H1 (cell line): ENCODE results near the gene PLEKHG5. TPM values are rescaled to one million over a fixed set of nuclear protein-coding genes. Genes with fewer than 3 reads are reported as not detected.

Source experiments
- ATF2 ChIP-seq: IDR thresholded peaks from 2 replicates; pipeline ENCODE4 v1.6.1; 2012; ENCODE audit warnings: low read length, inconsistent platforms
- KDM5A ChIP-seq: fragments of 200-600 bp; IDR thresholded peaks from 2 replicates; pipeline ENCODE4 v1.7.1; 2012; ENCODE audit warnings: mild to moderate bottlenecking, low read length, inconsistent platforms, mixed read lengths
- SIX5 ChIP-seq: IDR thresholded peaks from 2 replicates; pipeline ENCODE4 v1.6.1; 2011; ENCODE audit warnings: mild to moderate bottlenecking, low read depth, low read length
- TAF7 ChIP-seq: optimal IDR thresholded peaks from 2 replicates; pipeline ENCODE3; 2011; ENCODE audit warnings: low read depth, mild to moderate bottlenecking, inconsistent platforms, low read length, moderate library complexity, borderline replicate concordance
- polyA plus RNA-seq, 7 experiments: library from polyadenylated mRNA; depleted of rRNA in 3 of 7; stranded (reverse) in 5 of 7; unstranded in 2 of 7; fragments of >200 nt in 5 of 7; fragments of 200-250 nt in 2 of 7; gene quantifications; 1 replicate in 5 of 7; 2 replicates in 1 of 7; 4 replicates in 1 of 7; pipeline versions ENCODE4 v1.2.1 to v1.2.3, GENCODE V29; 2011 to 2013; ENCODE audit warnings: missing spikeins in 2 of 7, mixed read lengths in 2 of 7
- total RNA-seq: library from RNA; stranded (reverse); fragmentation: NEBNext Ultra II Directional; extraction: Animal tissue kit (Norgen Biotek cat#: 25700); gene quantifications from 2 replicates; pipeline ENCODE4 v1.2.1, GENCODE V29; 2021

PLEKHG5 gene
- total and polyA plus RNA-seq, 2 of the 8 experiments (the other 6 are each of a cell fraction or from before 2014, with no cell fraction given): 10.4 to 13.8 TPM

- TF ChIP-seq TAF7 (no peak), SIX5 (no peak), ATF2 (no peak), KDM5A (no peak)
Observed at GRCh38 chr1:6462412-6463119, 28.9 kb downstream of the PLEKHG5 start (continued).
